Endothelial cell of umbilical vein (primary cell): ENCODE results near the gene C7orf33. TPM values are rescaled to one million over a fixed set of nuclear protein-coding genes. Genes with fewer than 3 reads are reported as not detected.

Experiments used
- BruUV-seq: library from RNA; stranded (reverse); fragments of 400-500 nt; replicated peaks from 2 replicates; lab custom pipeline; 2021; lab: Mats Ljungman, UMichigan
- CTCF ChIA-PET: fragments of 300-600, 350-600 bp; sonication (Branson Sonifier 250); formaldehyde crosslinking; loops from one replicate; lab custom pipeline; 2021; ENCODE audit warnings: antibody characterized with exemption, inconsistent platforms; lab: Charles Lee
- POLR2A ChIA-PET: fragments of 300-600, 350-600 bp; sonication (Branson Sonifier 250); formaldehyde crosslinking; loops from one replicate; lab custom pipeline; 2021; ENCODE audit warnings: antibody characterized with exemption, inconsistent platforms; lab: Charles Lee
- DNase-seq: peaks from one replicate; pipeline ENCODE4 v3.0.0-alpha.2; 2011; ENCODE audit warnings: low read depth, low spot score
- FAIRE-seq: peaks from 2 replicates; lab custom pipeline; 2011; peaks lifted over from hg19 to GRCh38; lab: Jason Lieb, UNC
- H2AFZ ChIP-seq: 2 replicates; pipeline ENCODE4 v1.6.0; 2012; ENCODE audit warnings: low read depth, low read length, control low read depth, inconsistent platforms
- H3K27ac ChIP-seq: 2 replicates; pipeline ENCODE4 v1.5.1; 2011; ENCODE audit warnings: low read depth, mild to moderate bottlenecking, control low read depth, low read length, moderate library complexity; ENCODE audit not compliant: insufficient read depth
- H3K27me3 ChIP-seq, 2 experiments: 2 replicates each; pipeline versions ENCODE4 v1.6.0 to v1.6.1; 2011; ENCODE audit warnings: low read length in 2 of 2, mixed read lengths in 1 of 2; ENCODE audit not compliant: control insufficient read depth in 2 of 2, insufficient read depth in 2 of 2
- H3K36me3 ChIP-seq, 2 experiments: 2 replicates in 1 of 2; 3 replicates in 1 of 2; pipeline ENCODE4 v1.5.1; 2011; ENCODE audit warnings: low read length in 2 of 2, mild to moderate bottlenecking in 1 of 2, moderate library complexity in 1 of 2; ENCODE audit not compliant: control insufficient read depth in 2 of 2, insufficient read depth in 2 of 2; ENCODE audit errors: extremely low read depth in 1 of 2
- H3K4me1 ChIP-seq: 3 replicates; pipeline ENCODE4 v1.5.1; 2011; ENCODE audit warnings: mild to moderate bottlenecking, low read length; ENCODE audit not compliant: control insufficient read depth, insufficient read depth; ENCODE audit errors: extremely low read depth
- H3K4me2 ChIP-seq: 2 replicates; pipeline ENCODE4 v1.6.1; 2011; ENCODE audit warnings: low read length, control low read depth, mixed read lengths; ENCODE audit not compliant: insufficient read depth
- H3K4me3 ChIP-seq, 3 experiments: fragments of 200-600 bp in 1 of 3; sonication (generic), shearing (Covaris generic) in 1 of 3; replicated peaks in 1 of 3; 2 replicates each; pipeline ENCODE4 v1.5.1; 2011 to 2016; ENCODE audit warnings: control low read depth in 3 of 3, low read length in 3 of 3, mild to moderate bottlenecking in 2 of 3, inconsistent platforms in 1 of 3, low read depth in 1 of 3, moderate library complexity in 1 of 3; ENCODE audit not compliant: insufficient read depth in 1 of 3
- H3K79me2 ChIP-seq: 2 replicates; pipeline ENCODE4 v1.6.0; 2012; ENCODE audit warnings: low read length, inconsistent platforms; ENCODE audit not compliant: control insufficient read depth, insufficient read depth
- H3K9ac ChIP-seq: replicated peaks from 2 replicates; pipeline ENCODE3; 2011; ENCODE audit warnings: low read length, control low read depth; ENCODE audit not compliant: insufficient read depth; ENCODE audit errors: extremely low read depth
- H3K9me1 ChIP-seq: replicated peaks from 3 replicates; pipeline ENCODE4 v1.6.0; 2011; ENCODE audit warnings: mild to moderate bottlenecking, low read length; ENCODE audit not compliant: control insufficient read depth, insufficient read depth; ENCODE audit errors: extremely low read depth
- H3K9me3 ChIP-seq: replicated peaks from 2 replicates; pipeline ENCODE4 v1.5.1; 2012; ENCODE audit warnings: low read length, inconsistent platforms; ENCODE audit not compliant: control insufficient read depth, insufficient read depth
- H4K20me1 ChIP-seq: replicated peaks from 2 replicates; pipeline ENCODE3; 2011; ENCODE audit warnings: mild to moderate bottlenecking, low read length; ENCODE audit not compliant: control insufficient read depth, insufficient read depth; ENCODE audit errors: extremely low read depth
- CTCF ChIP-seq, 2 donors: IDR thresholded peaks; 1 replicate in 1 of 2; 2 replicates in 1 of 2; pipeline ENCODE4 v1.5.1; 2011; ENCODE audit warnings: low read length in 2 of 2, mild to moderate bottlenecking in 2 of 2, moderate library complexity in 2 of 2, control low read depth in 1 of 2, inconsistent platforms in 1 of 2, low read depth in 1 of 2; ENCODE audit not compliant: insufficient read depth in 1 of 2; ENCODE audit errors: extremely low read depth in 1 of 2
- EZH2 ChIP-seq: IDR thresholded peaks from 2 replicates; pipeline ENCODE4 v1.6.1; 2012; ENCODE audit warnings: borderline replicate concordance, low read depth, mild to moderate bottlenecking, moderate library complexity, low read length, inconsistent platforms; ENCODE audit not compliant: severe bottlenecking
- FOS ChIP-seq: IDR thresholded peaks from 2 replicates; pipeline ENCODE4 v1.6.1; 2011; ENCODE audit warnings: mild to moderate bottlenecking, low read length, moderate library complexity, borderline replicate concordance; ENCODE audit not compliant: insufficient read depth
- GATA2 ChIP-seq: IDR thresholded peaks from 2 replicates; pipeline ENCODE4 v1.7.0; 2011; ENCODE audit warnings: low read depth, mild to moderate bottlenecking, moderate library complexity, mixed read lengths, low read length; ENCODE audit not compliant: insufficient read length, insufficient read depth
- JUN ChIP-seq: IDR thresholded peaks from 2 replicates; pipeline ENCODE4 v1.6.1; 2011; ENCODE audit warnings: borderline replicate concordance, low read depth; ENCODE audit not compliant: insufficient read length, insufficient read depth
- MAX ChIP-seq: IDR thresholded peaks from 2 replicates; pipeline ENCODE4 v1.6.1; 2011; ENCODE audit not compliant: insufficient read depth, insufficient read length
- MYC ChIP-seq: IDR thresholded peaks from one replicate; pipeline ENCODE4 v1.6.1; 2011; ENCODE audit warnings: mild to moderate bottlenecking, low read depth, low read length
- POLR2A ChIP-seq: IDR thresholded peaks from 2 replicates; pipeline ENCODE4 v1.6.1; 2012; ENCODE audit warnings: low read depth, mild to moderate bottlenecking, control low read depth, low read length
- POLR2AphosphoS5 ChIP-seq: IDR thresholded peaks from 2 replicates; pipeline ENCODE4 v1.6.1; 2012; ENCODE audit warnings: low read depth, mild to moderate bottlenecking, control low read depth, low read length, moderate library complexity; ENCODE audit not compliant: insufficient read depth
- dilution Hi-C: fragments of 300-500 bp; cut with MboI; formaldehyde crosslinking; loops from one replicate; pipeline ENCODE4 v1.15.0; 2019; ENCODE audit warnings: low sequenced_read_pairs; ENCODE audit not compliant: extremely low pct_ligation_motif_present
- intact Hi-C: fragments of 100-400 bp; cut with micrococcal nuclease; formaldehyde crosslinking; loops from one replicate; pipeline ENCODE4 v1.10.0; 2022
- polyA plus RNA-seq, 4 experiments: library from polyadenylated mRNA; depleted of rRNA in 3 of 4; stranded (reverse) in 3 of 4; unstranded in 1 of 4; fragments of >200 nt; gene quantifications; 2 replicates each; pipeline versions ENCODE4 v1.2.1 to v1.2.3, GENCODE V29; 2011 to 2012; ENCODE audit warnings: missing spikeins in 1 of 4
- total RNA-seq: library from RNA; stranded (reverse); gene quantifications from 2 replicates; pipeline ENCODE4 v1.2.3, GENCODE V29; 2021

The C7orf33 gene
- total and polyA plus RNA-seq, 2 donors (not counting 3 experiments of a cell fraction or from before 2014, with no cell fraction given) = not detected

- intact Hi-C loops (no loop called here), dilution Hi-C loops (no loop called here)
- POLR2A ChIA-PET = no interaction called here
- Histone ChIP-seq H3K27ac (no peak overlapping the region), H3K4me2 (no peak overlapping the region), H3K9me1 (no peaks in the 10 kb centered on the region), H2AFZ (no peak overlapping the region), H3K9me3 (no peaks in the 10 kb centered on the region), H3K9ac (no peak overlapping the region), H3K79me2 (no peaks in the 10 kb centered on the region), H3K4me3 (no peak overlapping the region), H3K27me3 (no peaks in the 10 kb centered on the region), H4K20me1 (no peaks in the 10 kb centered on the region), H3K4me1 (no peaks in the 10 kb centered on the region), H3K36me3 (no peaks in the 10 kb centered on the region)
- no TSS peak for BruUV-seq
- no peak for TF ChIP-seq MYC
- no peak for TF ChIP-seq POLR2A
- TF ChIP-seq JUN = no peak
- no peak for TF ChIP-seq MAX
- TF ChIP-seq POLR2AphosphoS5 = no peak
- no peak for TF ChIP-seq GATA2
- no peak for TF ChIP-seq FOS
- TF ChIP-seq EZH2 = no peak
- TF ChIP-seq CTCF (IDR thresholded peaks at IDR 0.05; ENCODE audit: extremely low read depth in 1 of 2, insufficient read depth in 1 of 2, low read depth in 1 of 2, low read length in 2 of 2) = no peak
- CTCF ChIA-PET = no interaction called here
- FAIRE-seq = no peak
- DNase-seq = no peak
Observed at GRCh38 chr7:148650232-148650858, 59.8 kb downstream of the C7orf33 start.
